Stimulated activated CD4-positive, alpha-beta T cell treated with anti-CD3 and anti-CD28 coated beads, Interleukin-1b, Interleukin-23, amount 100 ng/mL, for 24 hours (primary cell): Measurements from ENCODE around the gene CCM2.

ENCODE experiments used
- DNase-seq, 4 experiments: peaks; one replicate each; pipeline ENCODE4 v3.0.0-alpha.2; 2020; ENCODE audit warnings: low read depth in 4 of 4, low spot score in 1 of 4

CCM2 gene

GRCh38 chr7:45000093-45001032 lies at the start of gene CCM2:
CCM2 (plus strand) TSS chr7:45000201; CDS start chr7:45000334, 133 bp downstream.
- DNase-seq = no peak

DNA sequence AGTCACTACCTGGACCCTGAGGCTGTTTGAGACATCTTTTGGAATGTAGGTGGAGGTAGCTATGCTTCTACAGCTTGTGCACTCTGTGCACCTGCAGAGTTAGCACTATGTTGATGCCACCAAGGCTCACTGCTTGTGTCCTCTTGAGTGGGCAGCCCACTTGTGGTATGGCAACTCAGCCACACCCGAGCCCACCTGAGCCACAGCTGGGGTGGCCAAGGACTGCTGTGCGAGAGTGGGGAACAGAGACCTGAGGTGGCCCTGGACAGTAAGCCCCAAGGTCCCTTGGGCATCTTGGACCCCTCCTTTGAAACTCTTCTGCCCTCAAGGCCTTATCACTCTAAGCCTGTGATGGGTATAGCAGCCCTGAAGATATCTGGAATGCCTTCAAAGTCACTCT lies 46.8 kb upstream of the CCM2 start:
- no peak for DNase-seq

- no peak for DNase-seq
These were observed 44.3 kb upstream of the CCM2 start for GRCh38 chr7:44955733-44956132.

GRCh38 chr7:44956157-44956766 lies 43.7 kb upstream of the CCM2 start:
- no peak for DNase-seq

- no peak for DNase-seq
These were observed 41.2 kb upstream of the CCM2 start for GRCh38 chr7:44958645-44959344.

- DNase-seq = no peak
These were observed 40.5 kb upstream of the CCM2 start for GRCh38 chr7:44959433-44959951.

DNA sequence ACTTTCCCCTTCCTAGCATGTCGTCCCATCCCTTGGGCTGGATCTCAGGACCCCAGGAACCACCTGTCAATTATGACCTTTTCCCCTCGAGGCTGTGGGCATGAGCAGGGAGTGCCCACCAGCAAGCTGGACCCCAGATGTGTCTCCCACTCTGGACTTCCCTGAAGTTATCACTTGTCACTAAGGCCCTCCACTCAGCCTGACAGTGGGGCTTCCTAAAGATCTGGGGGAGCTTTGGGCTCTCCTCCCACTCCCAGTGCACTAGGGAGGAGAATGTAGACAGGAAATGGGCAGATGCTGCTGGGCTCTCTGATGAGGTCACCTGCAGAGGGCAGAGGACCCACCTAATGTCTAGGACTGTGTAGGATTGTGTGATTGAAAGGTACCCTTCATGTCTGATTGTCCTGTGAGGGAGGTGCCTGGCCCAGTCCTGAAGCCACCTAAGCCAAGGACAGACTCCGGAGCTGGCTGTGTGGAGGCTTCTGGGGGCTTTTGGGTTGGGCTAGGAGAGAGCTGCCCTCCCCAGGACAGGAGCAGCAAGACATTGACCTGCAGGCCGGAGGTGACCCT lies 39.9 kb upstream of the CCM2 start:
- no peak for DNase-seq

GRCh38 chr7:44961844-44962482 lies 38.0 kb upstream of the CCM2 start:
- DNase-seq = no peak

DNA sequence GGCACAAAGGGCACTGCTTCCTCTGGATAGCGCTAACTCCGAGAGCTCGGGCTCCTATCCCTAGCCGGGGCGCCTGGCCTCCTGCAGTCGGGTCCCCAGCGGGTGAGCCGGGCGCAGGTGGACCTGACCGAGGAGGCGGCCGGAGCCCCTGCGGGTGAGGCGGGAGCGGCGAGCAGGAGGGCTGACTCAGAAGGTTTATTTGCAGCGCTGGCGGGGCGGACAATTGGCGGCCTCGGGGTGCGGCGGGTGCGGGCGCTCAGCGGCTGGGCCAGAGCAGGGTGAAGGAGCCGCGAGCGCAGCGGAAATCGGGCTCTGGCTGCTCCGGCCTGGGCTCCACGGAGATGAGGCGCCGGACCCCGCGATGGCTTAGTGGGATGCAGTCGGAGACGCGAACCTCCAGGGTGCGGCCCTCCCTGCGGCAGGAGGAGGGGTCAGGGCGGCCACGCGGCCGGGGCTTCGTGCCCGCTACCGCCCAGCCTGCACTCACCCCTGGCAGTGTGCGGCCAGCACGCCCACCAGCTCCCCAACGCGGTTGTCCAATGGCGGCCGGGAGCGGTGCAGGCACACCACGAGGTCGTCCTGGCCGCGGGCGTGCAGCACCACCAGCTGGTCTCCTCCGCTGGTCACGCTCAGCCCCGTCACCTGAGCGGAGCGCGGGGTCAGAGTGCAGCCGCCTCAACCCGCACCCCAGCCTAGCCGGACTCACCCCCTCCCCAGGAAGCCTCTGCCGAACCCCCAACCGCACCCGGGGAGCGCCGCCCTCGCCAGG lies 37.3 kb upstream of the CCM2 start:
- DNase-seq = no peak

- DNase-seq = no peak
These were observed 36.4 kb upstream of the CCM2 start for GRCh38 chr7:44963364-44964290.

DNA sequence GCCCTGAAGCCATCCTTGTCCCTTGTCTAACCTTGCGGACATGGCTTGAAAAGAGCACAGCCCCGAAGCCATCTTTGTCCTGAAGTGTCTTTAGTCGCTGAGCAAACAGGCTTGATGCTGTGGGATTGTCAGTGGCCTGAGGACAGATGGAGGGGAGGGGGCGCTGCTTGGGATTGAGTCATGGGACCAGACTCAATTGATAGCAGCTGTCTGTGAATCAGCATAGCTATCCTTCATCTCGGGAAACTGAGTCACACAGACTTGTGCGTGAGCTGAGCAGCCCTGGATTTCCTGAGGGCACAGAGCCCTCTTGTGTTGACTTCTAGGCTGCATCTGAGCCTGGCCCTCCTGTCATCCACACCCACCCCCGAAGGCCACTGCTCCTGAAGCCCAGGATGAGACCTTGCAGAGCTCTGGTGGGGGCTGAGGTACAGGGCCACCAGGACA lies 35.6 kb upstream of the CCM2 start:
- no peak for DNase-seq

DNA sequence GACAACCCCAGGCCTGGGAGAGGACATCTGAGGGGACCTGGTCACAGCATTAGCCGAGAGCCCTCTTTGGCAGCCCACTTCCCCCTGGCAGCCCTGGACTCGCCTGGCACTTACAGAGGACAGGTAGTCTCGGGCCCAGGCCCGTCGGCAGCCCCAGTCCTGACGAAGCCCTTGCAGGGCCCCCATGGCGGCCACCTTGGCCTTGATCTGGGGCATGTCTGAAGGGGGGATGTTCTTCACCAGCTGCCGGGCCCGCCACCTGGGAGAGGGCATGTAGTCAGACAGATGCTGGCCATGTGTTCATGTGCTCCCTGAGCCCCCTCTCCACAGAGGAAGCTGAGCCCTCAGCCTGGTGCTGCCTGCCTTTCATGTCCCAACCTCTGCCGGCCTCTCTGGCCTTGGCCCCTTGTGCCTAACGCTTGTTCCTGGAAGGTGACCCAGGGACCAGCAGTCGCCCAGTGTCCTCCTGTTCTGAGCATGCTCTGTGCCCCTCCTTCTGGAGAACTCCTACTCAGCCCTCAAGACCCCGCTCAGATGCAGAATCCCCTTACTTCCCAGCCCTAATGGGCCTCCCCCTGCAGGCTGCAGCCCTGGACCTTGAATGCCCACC lies 35.1 kb upstream of the CCM2 start:
- no peak for DNase-seq

DNA sequence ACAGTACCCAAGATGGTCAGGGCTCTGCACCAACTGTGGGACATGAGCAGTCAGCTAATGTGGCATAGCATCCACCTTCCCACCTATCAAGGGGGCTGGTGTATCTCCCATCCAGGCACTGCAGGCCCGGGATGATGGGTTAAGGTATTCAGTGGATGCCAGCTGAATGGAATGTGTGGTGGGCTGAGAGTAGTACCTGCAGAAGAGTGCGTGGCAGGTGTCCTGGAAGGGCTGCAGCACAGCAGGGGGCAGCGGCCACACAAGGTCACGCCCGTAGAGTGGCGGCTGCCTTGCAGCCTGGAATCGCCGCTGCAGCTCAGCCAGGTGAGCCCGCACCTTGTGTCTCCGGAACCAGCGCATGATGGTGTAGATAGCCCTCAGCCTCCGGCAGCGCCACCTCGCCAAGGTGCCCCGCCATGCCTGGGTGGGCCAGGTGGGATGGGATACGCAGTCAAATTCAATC lies 34.5 kb upstream of the CCM2 start:
- DNase-seq = no peak

DNA sequence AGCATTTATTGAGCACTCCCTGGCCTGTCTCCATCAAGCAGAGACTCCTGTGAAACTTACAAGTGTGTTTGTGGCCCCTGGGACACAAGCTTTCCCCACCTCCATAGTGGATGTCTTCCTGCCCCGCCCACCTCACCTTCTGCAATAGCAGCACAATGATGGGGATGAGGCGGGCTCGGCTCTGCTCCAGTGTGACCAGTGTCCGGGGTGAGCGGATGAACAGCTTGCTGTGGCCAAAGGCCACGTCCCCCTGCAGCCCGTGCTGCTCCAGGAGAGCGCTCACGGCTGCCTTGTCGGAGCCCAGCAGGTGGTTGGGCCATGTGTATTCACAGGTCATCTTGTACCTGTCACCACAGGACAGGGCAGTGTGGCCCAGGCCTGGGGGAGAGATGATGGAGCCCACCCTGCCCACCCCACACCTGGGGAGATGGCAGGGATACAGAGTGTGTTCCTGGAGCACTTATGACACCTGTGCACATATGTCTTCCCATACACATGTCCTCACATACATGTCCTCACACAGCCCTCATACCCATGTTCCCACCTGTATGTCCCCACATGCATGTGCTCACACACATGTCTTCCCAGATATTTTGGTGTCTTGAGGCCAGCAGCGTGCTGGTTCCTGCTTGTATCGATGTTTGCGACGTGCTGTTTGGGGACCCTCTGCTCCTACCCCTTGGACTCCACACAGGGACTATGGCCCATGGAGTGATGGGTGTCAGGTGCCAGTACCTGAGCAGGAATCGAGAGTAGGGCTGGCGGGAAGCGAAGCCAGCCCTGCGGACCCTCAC lies 33.9 kb upstream of the CCM2 start:
- DNase-seq = no peak

DNA sequence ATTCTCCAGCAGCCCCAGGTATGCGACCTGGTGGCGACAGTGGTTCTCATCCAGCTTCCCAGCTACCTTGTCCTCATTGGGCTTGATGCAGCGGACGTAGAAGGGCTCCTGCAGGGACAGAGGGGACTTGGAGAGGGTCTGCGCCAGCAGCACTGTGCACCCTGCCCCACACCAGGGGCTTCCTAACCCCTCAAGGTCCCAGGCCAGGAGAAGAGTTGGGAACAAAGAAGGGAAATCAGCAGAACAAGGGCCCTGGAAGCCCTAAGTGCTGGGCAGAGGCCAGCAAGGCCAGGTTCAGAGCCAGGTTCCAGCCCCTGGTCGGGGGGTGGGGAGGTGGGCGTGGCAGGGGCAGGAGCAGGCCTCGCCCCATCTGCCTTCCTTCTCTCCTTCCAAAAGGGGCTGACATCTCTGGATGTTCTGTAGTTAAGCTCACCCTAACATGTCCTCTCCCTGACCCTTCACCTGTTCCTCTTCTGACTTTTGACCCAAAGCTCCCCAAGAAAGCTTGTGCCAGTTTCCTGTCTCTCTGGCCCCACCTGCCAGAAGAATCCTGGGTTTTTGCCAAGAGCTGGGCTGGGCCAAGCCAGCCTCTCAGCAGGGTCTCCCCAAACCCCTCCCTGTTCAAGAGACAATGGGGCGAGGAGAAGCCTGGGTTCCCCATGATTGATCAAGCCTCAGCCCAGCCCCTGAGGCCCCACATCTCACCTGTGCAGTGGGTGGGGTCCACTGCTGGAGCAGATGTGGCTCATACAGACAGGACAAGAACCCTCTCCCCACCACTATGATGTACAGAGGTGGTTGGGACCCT lies 33.1 kb upstream of the CCM2 start:
- DNase-seq = no peak

- no peak for DNase-seq
These were observed 32.2 kb upstream of the CCM2 start for GRCh38 chr7:44967571-44968446.
